ENCODE data around the gene DNAJC22.
A peak's percentile ranks its signal among the peaks of the same experiment; 100 is the strongest.

DNAJC22 gene

DNA sequence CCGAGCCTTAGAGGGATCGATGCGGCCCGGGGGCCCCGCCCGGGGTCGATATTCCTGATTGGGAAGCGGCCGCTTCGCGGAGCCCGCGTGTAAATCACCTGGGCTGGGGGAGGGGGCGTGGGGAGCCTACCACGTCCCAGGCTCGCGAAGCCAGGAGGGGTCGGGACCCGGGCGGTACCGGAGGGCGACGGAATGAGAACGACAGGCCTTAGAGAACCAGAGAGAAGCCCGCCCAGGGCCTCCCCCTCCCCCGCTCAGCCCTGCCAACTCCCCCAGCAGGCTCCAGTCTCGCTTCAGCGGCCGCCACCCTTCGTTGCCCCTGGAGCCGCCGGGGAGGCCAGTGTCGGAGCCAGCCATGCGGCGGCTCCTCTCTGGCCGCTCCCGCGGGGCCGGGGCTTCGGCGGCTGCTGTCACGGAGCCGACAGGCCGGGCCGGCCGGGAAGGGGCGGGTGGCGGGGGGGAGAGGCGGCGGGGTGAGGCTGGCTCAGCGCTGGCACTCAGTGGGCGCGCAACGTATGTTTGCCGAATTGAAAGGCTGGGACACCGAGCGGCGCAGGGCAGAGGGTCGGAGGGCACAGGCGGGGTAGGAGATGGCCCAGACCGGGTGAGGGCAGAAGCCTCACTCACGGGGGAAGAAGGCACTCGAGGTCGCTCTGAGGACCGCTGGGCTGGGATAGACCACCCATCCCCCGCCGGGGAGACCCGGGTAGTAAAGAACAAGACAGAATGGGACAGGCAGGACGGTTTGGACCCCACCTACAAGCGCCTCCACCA is 1.4 kb upstream of the DNAJC22 start:
- no peak for DNase-seq (ENCODE audit: low read depth in 2 of 2)

DNA sequence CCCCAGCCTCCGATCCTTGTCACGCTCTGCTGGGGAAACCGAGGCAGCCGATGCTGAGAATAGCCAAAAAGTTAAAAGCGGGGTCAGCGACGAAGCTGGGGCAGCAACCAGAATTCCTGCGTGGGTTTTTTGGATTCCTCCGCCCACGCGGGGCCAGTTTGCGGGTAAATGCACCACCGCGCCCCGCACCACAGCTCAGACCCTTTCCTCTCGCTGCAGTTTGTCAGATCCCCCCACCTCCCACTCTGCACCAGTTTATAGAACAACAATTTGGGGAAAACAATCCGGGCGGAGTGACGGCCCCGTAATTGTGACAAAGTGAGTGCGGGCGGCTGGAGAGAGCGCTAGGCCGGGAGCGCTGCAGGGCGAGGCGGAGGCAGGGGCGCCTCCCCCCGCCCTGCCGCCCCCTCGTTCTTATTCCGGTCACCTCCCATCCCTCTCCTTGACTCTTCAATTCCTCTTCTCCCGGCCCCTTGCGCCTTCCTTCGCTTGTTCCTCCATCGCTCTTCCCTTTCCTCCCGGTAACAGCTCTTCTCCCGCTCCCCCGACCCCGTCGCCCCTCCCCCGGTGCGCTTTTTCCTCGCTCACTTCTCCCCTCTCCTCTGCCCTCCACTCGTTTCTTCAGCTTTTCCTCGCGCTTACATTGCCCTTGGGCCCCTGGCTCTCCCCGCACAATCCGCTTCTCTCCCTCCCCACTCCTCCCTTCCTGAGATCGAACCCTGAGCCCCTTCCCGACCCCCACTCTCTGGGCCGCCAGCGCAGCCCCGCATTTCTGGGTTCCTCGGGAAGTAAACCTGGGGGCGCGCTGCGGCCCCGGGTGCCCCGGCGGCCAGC is 646 bp upstream of the DNAJC22 start:
- DNase-seq (ENCODE audit: low read depth in 2 of 2): no peak

DNA sequence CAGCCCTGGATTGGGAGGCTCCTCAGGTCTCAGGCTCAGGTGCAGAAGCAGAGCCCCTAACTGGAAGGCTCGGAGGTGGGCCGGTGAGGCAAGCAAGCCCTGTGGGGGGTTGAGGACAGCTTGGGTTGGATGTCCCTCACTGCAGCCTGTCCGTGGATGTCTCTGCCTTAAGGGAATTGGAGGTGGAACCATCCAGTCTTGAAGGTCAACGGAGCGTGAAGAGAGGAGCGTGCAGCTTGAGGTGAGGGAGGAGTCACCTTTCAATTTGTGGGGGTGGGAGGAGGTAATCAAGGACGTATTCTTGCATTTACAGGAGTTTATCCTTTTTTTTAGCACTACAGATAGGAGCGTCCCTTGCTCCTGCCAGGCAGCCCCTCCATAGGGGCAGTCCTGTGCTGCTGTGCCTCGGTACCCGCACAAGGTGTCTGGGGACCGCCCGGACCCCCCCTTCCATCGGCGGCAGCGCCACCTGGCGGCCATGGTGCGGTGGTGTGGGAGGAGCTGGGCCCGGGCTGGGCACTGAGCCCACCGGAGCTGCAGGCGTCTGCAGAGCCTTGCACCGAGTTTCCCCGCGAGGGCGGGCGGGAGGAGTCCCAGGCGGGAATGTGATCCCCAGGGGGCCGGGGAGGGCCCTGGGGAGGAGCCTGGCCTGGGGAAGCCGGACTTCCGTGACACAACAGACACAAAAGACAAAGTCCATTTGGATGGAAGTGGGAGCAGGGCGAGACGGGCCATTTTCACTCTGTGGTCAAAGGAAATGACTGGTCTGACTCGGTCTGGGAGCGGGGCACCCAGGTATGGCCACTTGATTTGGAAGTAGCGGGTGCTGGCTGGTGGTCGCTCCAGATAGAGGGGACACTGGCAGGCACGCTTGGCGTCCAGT is 864 bp downstream of the DNAJC22 start:
- DNase-seq (ENCODE audit: low read depth in 2 of 2): peak in 1 of 2 donors; percentile 68

DNA sequence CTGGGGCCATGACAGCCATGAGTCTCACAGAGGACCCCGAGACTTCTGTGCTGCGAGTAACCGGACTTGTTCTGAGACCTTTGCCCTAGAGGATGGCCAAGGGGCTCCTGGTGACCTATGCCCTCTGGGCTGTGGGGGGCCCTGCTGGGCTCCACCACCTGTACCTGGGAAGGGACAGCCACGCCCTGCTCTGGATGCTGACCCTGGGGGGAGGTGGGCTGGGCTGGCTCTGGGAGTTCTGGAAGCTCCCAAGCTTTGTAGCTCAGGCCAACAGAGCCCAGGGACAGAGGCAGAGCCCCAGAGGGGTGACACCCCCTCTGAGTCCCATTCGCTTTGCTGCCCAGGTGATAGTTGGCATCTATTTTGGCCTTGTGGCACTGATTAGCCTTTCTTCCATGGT is 2.1 kb downstream of the DNAJC22 start:
- DNase-seq (ENCODE audit: low read depth in 2 of 2): no peak

DNA sequence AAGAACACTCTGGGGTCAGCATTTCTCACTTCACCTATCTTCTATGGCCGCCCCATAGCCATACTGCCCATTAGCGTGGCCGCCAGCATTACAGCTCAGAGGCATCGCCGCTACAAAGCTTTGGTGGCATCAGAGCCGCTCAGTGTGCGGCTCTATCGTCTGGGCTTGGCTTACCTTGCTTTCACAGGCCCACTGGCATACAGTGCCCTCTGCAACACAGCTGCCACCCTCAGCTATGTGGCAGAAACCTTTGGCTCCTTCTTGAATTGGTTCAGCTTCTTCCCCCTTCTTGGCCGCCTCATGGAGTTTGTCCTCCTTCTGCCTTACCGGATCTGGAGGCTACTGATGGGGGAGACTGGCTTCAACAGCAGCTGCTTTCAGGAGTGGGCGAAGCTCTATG is 2.6 kb downstream of the DNAJC22 start:
- DNase-seq (ENCODE audit: low read depth in 2 of 2): no peak

DNA sequence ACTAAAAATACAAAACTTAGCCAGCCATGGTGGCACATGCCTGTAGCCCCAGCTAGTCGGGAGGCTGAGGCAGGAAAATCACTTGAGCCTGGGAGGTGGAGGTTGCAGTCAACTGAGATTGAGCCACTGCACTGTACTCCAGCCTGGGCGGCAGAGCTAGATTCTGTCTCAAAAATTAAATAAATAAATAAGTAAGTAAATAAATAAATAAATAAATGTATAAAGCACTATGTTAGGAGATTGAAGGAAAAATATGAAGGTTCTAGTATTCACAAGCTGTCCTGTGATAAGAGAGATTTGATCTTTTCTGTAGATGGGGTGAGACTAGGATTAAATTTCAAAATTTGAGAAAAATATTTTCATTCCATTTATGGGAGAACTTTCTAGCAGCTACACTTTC is 5.7 kb downstream of the DNAJC22 start:
- no peak for DNase-seq (ENCODE audit: low read depth in 2 of 2)

DNA sequence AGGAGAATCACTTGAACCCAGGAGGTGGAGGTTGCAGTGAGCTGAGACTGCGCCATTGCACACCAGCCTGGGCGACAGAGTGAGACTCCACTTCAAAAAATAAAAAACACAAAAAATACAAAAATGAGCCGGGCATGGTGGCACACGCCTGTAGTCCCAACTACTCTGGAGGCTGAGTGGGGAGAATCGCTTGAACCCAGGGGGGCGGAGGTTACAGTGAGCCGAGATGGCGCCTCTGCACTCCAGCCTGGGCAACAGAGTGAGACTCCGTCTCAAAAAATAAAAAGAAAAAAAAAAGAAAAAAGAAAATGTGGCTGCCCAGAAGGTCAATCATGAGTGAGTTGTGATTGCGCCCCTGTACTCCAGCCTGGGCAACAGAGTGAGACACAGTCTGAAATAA is 9.2 kb downstream of the DNAJC22 start:
- no peak for DNase-seq (ENCODE audit: low read depth in 2 of 2)

DNA sequence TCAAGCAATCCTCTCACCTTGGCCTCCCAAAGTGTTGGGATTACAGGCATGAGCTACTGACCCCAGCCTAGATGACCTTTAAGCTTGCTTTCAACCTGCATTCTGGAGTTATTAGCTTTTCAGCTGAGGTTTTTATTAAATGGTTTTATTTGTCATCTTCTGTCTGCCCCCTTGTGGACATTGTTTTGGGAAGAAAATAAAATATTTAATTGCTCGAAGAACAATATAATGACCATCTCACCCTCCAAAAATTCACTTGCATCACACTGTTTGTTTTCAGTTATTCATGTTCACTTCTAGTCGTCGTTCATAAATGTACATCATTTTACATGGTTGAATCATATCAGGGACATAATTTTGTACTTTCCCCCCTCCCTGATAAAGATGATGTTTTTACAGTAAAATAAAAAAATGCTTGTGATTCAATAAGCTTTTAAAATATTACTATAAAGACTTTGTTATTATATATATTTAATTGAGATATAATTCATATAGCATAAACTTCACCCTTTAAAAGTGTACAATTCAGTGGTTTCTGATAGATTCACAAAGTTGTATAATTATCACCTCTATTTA is 10.5 kb downstream of the DNAJC22 start:
- DNase-seq (ENCODE audit: low read depth in 2 of 2): no peak

DNA sequence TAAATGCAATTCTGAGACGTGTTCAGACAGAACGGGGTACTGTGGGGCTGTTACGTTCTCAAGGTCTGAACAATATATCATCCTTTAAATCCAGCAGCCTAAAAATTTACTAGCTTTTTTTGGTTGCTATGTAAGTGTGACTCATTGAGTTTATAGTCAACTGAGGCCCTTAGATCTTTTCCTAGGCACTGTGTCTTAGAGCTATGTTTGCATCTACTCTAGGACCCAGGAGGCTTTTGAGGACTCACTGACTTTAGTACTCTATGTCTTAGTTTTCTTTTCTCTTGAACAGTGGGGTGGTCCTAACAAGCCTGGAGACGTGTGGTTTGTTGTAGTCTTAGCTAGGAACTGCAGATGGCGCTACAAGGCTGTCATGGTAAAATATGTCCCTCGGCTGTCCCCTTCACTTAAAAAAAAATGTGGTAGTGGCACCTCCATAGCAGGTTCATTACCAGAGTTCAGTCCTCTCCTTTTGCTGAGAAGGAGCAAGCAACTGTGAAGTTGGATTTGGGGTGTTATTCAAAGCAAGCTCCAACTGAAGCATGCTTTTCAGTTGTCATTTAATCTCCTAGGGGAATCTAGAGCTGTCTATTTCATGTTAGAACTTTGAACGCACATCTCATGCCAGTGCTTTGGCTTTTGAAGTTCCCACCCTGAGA is 11.9 kb downstream of the DNAJC22 start:
- no peak for DNase-seq (ENCODE audit: low read depth in 2 of 2)

DNA sequence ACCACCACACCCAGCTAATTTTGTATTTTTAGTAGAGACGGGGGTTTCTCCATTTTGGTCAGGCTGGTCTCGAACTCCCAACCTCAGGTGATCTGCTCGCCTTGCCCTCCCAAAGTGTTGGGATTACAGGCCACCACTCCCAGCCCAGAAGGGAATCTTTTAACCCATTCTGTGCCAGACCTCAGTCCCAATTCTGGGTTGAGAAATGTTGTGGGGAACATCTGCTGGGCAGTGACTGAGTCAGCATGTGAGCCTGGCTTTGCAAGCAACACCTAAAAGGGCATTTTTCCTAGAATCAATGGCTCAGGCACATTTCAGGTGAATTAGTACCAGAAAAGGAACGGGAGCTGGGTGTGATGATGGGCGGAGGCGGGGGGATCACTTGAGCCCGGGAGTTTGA is 13.0 kb downstream of the DNAJC22 start:
- DNase-seq (ENCODE audit: low read depth in 2 of 2): no peak

DNA sequence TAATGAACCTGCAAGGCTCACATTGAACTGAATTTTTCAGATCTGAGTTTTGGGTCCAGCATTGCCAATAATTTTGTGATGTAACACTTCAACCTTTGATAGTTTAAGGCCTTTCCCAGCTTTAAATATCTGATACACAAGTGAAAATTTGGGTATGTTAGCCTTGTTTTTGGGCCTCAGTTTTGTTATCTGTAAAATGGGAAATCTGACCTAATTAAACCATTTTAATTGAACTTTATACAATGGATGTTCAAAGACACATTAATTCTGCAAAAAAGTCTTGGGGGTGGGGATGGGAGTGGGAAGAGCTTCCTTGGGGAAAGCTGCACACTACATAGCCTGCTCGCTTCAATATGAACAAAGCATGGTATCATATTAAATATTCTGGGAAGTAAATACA is 15.4 kb downstream of the DNAJC22 start:
- DNase-seq (ENCODE audit: low read depth in 2 of 2): no peak

DNA sequence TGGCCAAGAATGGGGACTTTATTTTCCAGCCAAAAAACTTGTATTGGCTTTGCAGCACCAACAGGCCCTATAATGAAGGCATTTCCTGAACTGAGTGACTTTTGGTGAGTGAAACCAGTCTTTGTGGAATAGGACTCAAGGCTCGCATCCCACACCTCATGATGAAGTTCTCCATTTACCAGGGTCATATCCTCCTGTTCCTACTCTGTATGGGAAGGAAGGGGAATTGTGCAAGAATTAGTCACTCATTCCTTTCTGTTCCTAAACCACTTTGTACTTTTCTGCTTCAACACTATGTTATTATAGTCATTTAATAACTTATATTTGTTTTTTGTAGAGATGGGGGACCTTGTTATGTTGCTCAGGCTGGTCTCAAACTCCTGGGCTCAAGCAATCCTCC is 18.3 kb downstream of the DNAJC22 start:
- no peak for DNase-seq (ENCODE audit: low read depth in 2 of 2)

DNA sequence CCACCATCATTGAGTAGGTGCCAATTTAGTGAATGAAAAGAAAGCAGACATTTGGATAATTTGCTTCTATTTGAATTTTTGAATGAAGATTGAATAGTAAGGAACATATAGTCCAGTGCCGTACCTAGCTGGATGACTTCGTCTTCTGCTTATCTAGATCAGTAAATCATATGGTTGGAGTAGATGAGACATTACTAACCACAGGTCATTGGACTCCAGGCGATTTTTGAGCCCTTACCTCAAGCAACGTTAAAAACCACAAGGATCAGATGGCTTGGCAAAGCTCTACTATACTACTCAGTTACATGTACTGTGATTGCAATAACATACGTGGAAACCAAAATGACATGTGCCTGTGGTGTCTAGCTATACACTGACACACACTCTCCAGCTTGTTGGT is 18.9 kb downstream of the DNAJC22 start:
- DNase-seq (ENCODE audit: low read depth in 2 of 2): no peak

DNA sequence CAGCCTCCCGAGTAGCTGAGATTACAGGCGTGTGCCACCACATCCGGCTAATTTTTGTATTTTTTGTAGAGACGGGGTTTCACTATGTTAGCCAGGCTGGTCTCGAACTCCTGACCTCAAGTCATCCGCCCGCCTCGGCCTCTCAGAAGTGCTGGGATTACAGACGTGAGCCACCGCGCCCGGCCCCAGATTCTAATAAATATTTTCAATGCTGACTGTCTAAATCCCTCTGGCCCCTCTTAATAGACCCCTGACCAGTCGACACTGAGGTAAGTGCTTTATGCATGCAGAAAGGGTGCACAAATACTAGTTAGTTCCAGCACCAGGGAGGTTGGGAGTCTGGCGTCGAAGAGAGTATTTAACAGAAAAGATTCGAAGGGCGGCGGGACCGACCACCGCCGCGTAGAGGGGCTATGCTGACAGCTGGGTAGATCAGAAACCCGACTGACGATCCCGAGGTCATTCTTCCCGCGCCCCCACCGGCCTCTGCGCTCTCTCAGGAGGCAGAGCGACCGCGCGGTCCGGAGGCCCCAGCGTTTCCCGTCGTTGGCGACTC is 19.5 kb downstream of the DNAJC22 start:
- DNase-seq (ENCODE audit: low read depth in 2 of 2): no peak

DNA sequence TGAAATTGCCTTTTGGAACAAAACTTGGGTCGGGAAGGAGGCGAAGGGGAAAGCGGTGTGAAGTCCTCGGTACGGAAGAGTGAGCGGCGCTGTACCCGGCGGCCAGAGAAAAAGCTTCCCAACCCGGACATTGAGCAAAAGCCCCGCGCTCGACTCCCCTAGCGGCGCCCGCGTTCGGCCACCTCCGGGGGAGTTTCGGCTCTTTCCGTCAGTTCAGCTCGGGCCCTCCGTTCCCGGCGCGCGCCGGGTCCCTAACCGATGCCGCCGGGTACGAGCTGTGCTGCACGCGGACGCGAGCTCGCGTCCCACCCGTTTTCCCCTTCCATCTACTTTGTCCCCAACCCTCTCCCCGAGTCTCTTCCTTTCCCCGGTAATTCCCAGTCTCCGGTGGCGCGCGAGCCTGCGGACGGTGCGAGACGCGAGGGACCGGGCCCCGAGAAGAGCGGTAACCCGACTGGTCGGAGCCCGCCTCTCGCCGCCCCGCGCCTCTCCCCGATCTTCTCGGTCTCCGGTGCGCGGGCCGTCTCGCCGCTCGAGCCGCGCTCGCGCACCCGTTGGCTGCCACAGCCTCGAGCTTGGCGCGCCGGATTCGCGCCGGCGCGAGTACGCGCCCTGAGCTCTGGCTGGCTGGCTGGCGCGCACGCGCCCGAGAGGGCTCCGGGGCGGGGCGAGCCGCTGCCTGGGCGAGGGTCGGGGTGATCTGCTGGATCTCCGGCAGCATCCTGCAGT is 20.1 kb downstream of the DNAJC22 start:
- peak; percentile 80 to 89 for DNase-seq (ENCODE audit: low read depth in 2 of 2)

DNA sequence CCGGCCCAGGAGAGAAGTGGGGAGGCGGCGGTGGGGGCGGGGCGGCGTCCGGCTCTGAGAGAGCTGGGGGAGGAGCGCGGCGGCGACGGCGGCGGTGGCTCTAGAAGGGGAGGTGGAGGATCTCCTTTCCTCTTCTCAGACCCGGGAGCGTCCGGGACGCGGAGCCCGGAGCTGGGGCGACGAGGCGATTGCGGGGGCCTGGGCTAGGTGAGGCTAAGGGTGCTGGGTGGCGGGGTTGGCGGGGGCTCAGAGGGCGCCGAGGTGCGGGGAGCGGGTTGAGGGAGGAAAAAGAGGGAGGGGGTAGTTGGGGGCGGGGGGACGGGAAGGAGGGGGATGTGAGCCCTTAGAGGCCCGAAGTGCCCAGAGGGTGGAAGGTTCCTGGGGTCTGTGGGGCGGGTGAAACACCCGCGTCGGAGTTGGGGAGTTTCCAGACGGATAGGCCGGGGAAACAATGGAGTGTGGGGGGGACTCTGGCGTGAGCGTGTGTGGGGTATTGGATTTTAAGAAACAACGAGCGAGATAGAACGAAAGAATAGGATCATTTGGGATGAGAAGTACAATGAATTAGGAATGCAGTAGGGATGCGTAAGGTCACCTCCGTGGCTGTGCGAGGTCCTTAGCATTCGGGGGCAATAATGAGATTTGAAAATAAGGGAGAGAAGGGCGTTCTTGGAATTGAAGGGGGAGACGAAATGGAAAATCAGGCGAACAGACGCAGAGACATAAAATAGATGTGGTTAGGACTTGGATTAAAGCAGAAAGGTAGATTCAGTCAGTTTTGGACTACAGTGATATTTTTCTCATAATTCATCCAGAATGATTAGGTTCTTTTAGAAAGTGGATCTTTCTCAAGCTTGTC is 20.9 kb downstream of the DNAJC22 start, which contains the start of gene SPATS2:
SPATS2 (plus strand) TSS at position 82 of the 859 bp plus-strand sequence. CDS start 93,551 bp downstream, outside the sequence.
- DNase-seq (ENCODE audit: low read depth in 2 of 2): no peak

DNA sequence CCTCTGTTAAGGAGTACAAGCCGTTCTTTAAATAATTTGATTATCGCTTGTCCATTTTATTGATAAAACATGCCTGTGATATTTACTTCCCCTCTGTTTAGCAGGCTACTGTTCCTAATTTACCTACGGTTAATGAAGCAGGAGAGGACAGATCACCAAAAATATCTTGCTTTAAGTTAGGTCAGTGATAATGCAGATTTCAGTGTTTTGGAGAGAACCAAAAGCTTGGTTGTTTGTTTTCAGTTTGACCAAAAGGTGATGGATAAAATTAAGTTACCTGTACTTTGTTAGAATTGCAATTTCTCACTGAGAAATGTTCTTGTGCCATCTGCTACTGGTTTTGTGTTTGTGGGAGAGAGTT is 21.5 kb downstream of the DNAJC22 start:
- DNase-seq (ENCODE audit: low read depth in 2 of 2): no peak

DNA sequence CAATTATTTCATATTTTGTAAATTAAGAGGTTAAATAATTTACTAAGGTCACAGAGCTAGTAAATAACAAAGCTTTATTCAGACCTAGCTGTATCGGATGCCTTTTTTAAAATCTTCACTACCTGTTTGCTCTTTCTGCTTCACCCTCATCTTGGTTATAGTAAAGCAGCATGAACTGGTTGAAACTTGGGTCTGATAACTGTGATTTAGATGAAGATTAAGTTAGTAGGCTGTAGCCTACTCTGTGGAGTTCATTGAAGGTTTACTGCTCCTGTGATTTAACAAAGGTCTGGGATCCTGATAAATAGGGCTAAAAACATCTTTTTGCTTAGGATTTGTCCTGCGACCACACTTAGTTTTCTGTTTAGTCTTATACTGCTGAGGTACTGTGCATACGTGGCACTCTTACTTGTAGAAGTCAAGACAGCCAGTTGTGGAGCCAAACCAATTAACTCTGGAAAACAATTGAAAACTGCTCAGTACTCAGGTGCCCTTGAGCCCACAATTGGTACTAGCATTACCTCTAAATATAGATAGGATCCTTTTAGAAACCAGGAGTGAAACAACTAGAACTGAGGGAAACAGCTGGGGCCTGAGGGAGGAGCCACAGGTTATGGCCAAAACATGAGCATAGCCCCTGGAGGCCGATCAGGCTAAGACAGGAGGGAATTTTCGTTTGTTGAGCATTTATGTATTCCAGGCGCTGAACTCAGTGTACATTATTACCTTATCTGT is 22.9 kb downstream of the DNAJC22 start:
- peak in 1 of 2 donors; percentile 6 for DNase-seq (ENCODE audit: low read depth in 2 of 2)

DNA sequence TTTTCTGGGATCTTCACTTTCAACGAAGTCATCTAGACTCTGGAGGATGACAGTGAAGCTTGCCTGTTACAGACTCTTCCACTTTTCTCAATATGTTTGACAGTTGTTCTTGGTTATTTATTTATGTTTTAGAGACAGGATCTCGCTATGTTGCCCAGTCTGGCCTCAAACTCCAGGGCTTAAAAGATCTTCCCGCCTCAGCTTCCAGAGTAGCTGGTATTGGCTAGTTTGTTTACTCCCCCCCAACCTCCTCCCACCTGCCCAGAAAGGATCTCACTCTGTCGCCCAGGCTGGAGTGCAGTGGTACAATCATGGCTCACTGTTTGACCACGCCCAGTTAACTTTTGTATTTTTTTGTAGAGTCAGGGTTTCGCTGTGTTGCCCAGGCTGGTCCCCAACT is 23.9 kb downstream of the DNAJC22 start:
- DNase-seq (ENCODE audit: low read depth in 2 of 2): no peak

Measured in stimulated activated CD4-positive, alpha-beta T cell treated with anti-CD3 and anti-CD28 coated beads, Interleukin-15, amount 100 ng/mL, for 48 hours (primary cell).